ENCODE measurements around the gene FGD6. TPM values are rescaled to one million over a fixed set of nuclear protein-coding genes. Genes with fewer than 3 reads are reported as not detected.

The FGD6 gene
- polyA plus RNA-seq (2013), result 36.2 and 36.3 TPM in 2 replicates

- peak within 1 kb of the TSS; percentile 91 for H4K91ac ChIP-seq (ENCODE audit: low read depth, low read length)
- peaks cover 15% of the 10 kb centered on the region for H3K79me1 ChIP-seq (ENCODE audit: low read length)
- no peaks in the 10 kb centered on the region for H3K27me3 ChIP-seq (ENCODE audit: insufficient read depth, low read length)
- peak within 1 kb of the TSS; percentile 93 for H4K12ac ChIP-seq (ENCODE audit: low read depth, low read length)
- H2AK5ac ChIP-seq (ENCODE audit: low read length), result peak within 1 kb of the TSS; percentile 61
- H3K36me3 ChIP-seq (ENCODE audit: control insufficient read depth in 1 of 2, insufficient read depth in 2 of 2, low read length in 2 of 2), result no peaks in the 10 kb centered on the region
- peak within 1 kb of the TSS; percentile 77 for H3K4ac ChIP-seq (ENCODE audit: low read depth, low read length)
- no peaks in the 10 kb centered on the region for H3K4me1 ChIP-seq (ENCODE audit: control insufficient read depth in 1 of 2, insufficient read depth in 2 of 2, low read length in 2 of 2)
- peak within 1 kb of the TSS; percentile 85 for H3K4me2 ChIP-seq (ENCODE audit: low read length)
- H3K23ac ChIP-seq (ENCODE audit: low read length), result no peak within 1 kb of the TSS
- no peaks in the 10 kb centered on the region for H3K9me3 ChIP-seq (ENCODE audit: insufficient read depth, low read depth, low read length)
- peak within 1 kb of the TSS; percentile 94 for H3K4me3 ChIP-seq (ENCODE audit: low read depth, low read length)
- H2BK5ac ChIP-seq (ENCODE audit: low read depth, low read length, poor library complexity), result peak within 1 kb of the TSS; percentile 92
- peak within 1 kb of the TSS; percentile 89 for H3K18ac ChIP-seq (ENCODE audit: low read length)
- peak within 1 kb of the TSS; percentile 34 for H2BK12ac ChIP-seq (ENCODE audit: low read length)
- DNase-seq, result peak; percentile 100
- H3K79me2 ChIP-seq (ENCODE audit: control insufficient read depth, insufficient read depth, low read length, poor library complexity), result peaks cover 29% of the 10 kb centered on the region
- peak within 1 kb of the TSS; percentile 87 for H2BK120ac ChIP-seq (ENCODE audit: insufficient read depth, low read length, poor library complexity)
- H2AFZ ChIP-seq (ENCODE audit: insufficient read depth, low read length, poor library complexity), result peak within 1 kb of the TSS; percentile 88
- peak within 1 kb of the TSS; percentile 83 for H3K9ac ChIP-seq (ENCODE audit: low read length)
- H4K8ac ChIP-seq (ENCODE audit: low read depth, low read length), result peak within 1 kb of the TSS; percentile 92
- WGBS (ENCODE audit: extremely low coverage, insufficient coverage, insufficient read length), result no CpG with 5 or more reads among the region's 75 CpGs
- peak within 1 kb of the TSS; percentile 93 for H3K27ac ChIP-seq (ENCODE audit: low read depth, low read length)
- H3K14ac ChIP-seq (ENCODE audit: low read length), result peak within 1 kb of the TSS; percentile 92
Measured at GRCh38 chr12:95217377-95218149, at the start of gene FGD6, which contains the start of gene VEZT. Gene FGD6 (minus strand): TSS chr12:95217467. CDS start chr12:95217240, 227 bp downstream. Gene VEZT (plus strand): TSS chr12:95217807. CDS start chr12:95217851, 44 bp downstream.

- Histone ChIP-seq H4K12ac (ENCODE audit: low read depth, low read length) (no peak overlapping the region), H3K4me2 (ENCODE audit: low read length) (no peak overlapping the region), H3K27ac (ENCODE audit: low read depth, low read length) (no peak overlapping the region), H3K79me1 (ENCODE audit: low read length) (no peaks in the 10 kb centered on the region), H3K36me3 (ENCODE audit: control insufficient read depth in 1 of 2, insufficient read depth in 2 of 2, low read length in 2 of 2) (peaks cover 15 to 18% of the 10 kb centered on the region in 2 experiments), H3K4me3 (ENCODE audit: low read depth, low read length) (no peak overlapping the region), H3K79me2 (ENCODE audit: control insufficient read depth, insufficient read depth, low read length, poor library complexity) (no peaks in the 10 kb centered on the region), H4K91ac (ENCODE audit: low read depth, low read length) (no peak overlapping the region), H2BK120ac (ENCODE audit: insufficient read depth, low read length, poor library complexity) (no peak overlapping the region), H4K8ac (ENCODE audit: low read depth, low read length) (no peak overlapping the region), H2AK5ac (ENCODE audit: low read length) (no peak overlapping the region), H3K9me3 (ENCODE audit: insufficient read depth, low read depth, low read length) (no peaks in the 10 kb centered on the region), H2BK12ac (ENCODE audit: low read length) (no peak overlapping the region), H2BK5ac (ENCODE audit: low read depth, low read length, poor library complexity) (no peak overlapping the region), H3K23ac (ENCODE audit: low read length) (no peak overlapping the region), H3K27me3 (ENCODE audit: insufficient read depth, low read length) (no peaks in the 10 kb centered on the region), H3K18ac (ENCODE audit: low read length) (no peak overlapping the region), H2AFZ (ENCODE audit: insufficient read depth, low read length, poor library complexity) (no peak overlapping the region), H3K14ac (ENCODE audit: low read length) (no peak overlapping the region), H3K4ac (ENCODE audit: low read depth, low read length) (no peak overlapping the region), H3K9ac (ENCODE audit: low read length) (no peak overlapping the region), H3K4me1 (ENCODE audit: control insufficient read depth in 1 of 2, insufficient read depth in 2 of 2, low read length in 2 of 2) (no peaks in the 10 kb centered on the region)
- WGBS (ENCODE audit: extremely low coverage, insufficient coverage, insufficient read length), result no CpG with 5 or more reads among the region's 6 CpGs
- no peak for DNase-seq
Measured at GRCh38 chr12:95266254-95266653, 49.0 kb upstream of the FGD6 start.

GRCh38 chr12:95265765-95266164 lies 48.5 kb upstream of the FGD6 start:
- H2AK5ac ChIP-seq (ENCODE audit: low read length), result no peak overlapping the region
- no peak overlapping the region for H3K9ac ChIP-seq (ENCODE audit: low read length)
- no peak overlapping the region for H3K4me2 ChIP-seq (ENCODE audit: low read length)
- no CpG with 5 or more reads among the region's 2 CpGs for WGBS (ENCODE audit: extremely low coverage, insufficient coverage, insufficient read length)
- DNase-seq, result no peak
- H3K27me3 ChIP-seq (ENCODE audit: insufficient read depth, low read length), result no peaks in the 10 kb centered on the region
- H2BK5ac ChIP-seq (ENCODE audit: low read depth, low read length, poor library complexity), result no peak overlapping the region
- H3K14ac ChIP-seq (ENCODE audit: low read length), result no peak overlapping the region
- no peak overlapping the region for H3K18ac ChIP-seq (ENCODE audit: low read length)
- H3K9me3 ChIP-seq (ENCODE audit: insufficient read depth, low read depth, low read length), result no peaks in the 10 kb centered on the region
- no peak overlapping the region for H3K27ac ChIP-seq (ENCODE audit: low read depth, low read length)
- peaks cover 15 to 18% of the 10 kb centered on the region in 2 experiments for H3K36me3 ChIP-seq (ENCODE audit: control insufficient read depth in 1 of 2, insufficient read depth in 2 of 2, low read length in 2 of 2)
- no peaks in the 10 kb centered on the region for H3K79me1 ChIP-seq (ENCODE audit: low read length)
- H3K4ac ChIP-seq (ENCODE audit: low read depth, low read length), result no peak overlapping the region
- H4K91ac ChIP-seq (ENCODE audit: low read depth, low read length), result no peak overlapping the region
- H3K4me1 ChIP-seq (ENCODE audit: control insufficient read depth in 1 of 2, insufficient read depth in 2 of 2, low read length in 2 of 2), result no peaks in the 10 kb centered on the region
- H3K23ac ChIP-seq (ENCODE audit: low read length), result no peak overlapping the region
- no peaks in the 10 kb centered on the region for H3K79me2 ChIP-seq (ENCODE audit: control insufficient read depth, insufficient read depth, low read length, poor library complexity)
- H4K8ac ChIP-seq (ENCODE audit: low read depth, low read length), result no peak overlapping the region
- H2BK120ac ChIP-seq (ENCODE audit: insufficient read depth, low read length, poor library complexity), result no peak overlapping the region
- H3K4me3 ChIP-seq (ENCODE audit: low read depth, low read length), result no peak overlapping the region
- no peak overlapping the region for H2AFZ ChIP-seq (ENCODE audit: insufficient read depth, low read length, poor library complexity)
- H2BK12ac ChIP-seq (ENCODE audit: low read length), result no peak overlapping the region
- no peak overlapping the region for H4K12ac ChIP-seq (ENCODE audit: low read depth, low read length)

GRCh38 chr12:95262808-95263207 lies 45.5 kb upstream of the FGD6 start:
- no peak overlapping the region for H2BK120ac ChIP-seq (ENCODE audit: insufficient read depth, low read length, poor library complexity)
- no peak overlapping the region for H3K9ac ChIP-seq (ENCODE audit: low read length)
- no peaks in the 10 kb centered on the region for H3K79me1 ChIP-seq (ENCODE audit: low read length)
- H2AFZ ChIP-seq (ENCODE audit: insufficient read depth, low read length, poor library complexity), result no peak overlapping the region
- H4K12ac ChIP-seq (ENCODE audit: low read depth, low read length), result no peak overlapping the region
- peaks cover 14 to 15% of the 10 kb centered on the region in 2 experiments for H3K36me3 ChIP-seq (ENCODE audit: control insufficient read depth in 1 of 2, insufficient read depth in 2 of 2, low read length in 2 of 2)
- H3K4me3 ChIP-seq (ENCODE audit: low read depth, low read length), result no peak overlapping the region
- H3K4me2 ChIP-seq (ENCODE audit: low read length), result no peak overlapping the region
- H3K27ac ChIP-seq (ENCODE audit: low read depth, low read length), result no peak overlapping the region
- no peaks in the 10 kb centered on the region for H3K27me3 ChIP-seq (ENCODE audit: insufficient read depth, low read length)
- no peak overlapping the region for H4K8ac ChIP-seq (ENCODE audit: low read depth, low read length)
- H2BK12ac ChIP-seq (ENCODE audit: low read length), result no peak overlapping the region
- no peak overlapping the region for H3K18ac ChIP-seq (ENCODE audit: low read length)
- no peaks in the 10 kb centered on the region for H3K4me1 ChIP-seq (ENCODE audit: control insufficient read depth in 1 of 2, insufficient read depth in 2 of 2, low read length in 2 of 2)
- H3K4ac ChIP-seq (ENCODE audit: low read depth, low read length), result no peak overlapping the region
- H2BK5ac ChIP-seq (ENCODE audit: low read depth, low read length, poor library complexity), result no peak overlapping the region
- DNase-seq, result no peak
- no peaks in the 10 kb centered on the region for H3K79me2 ChIP-seq (ENCODE audit: control insufficient read depth, insufficient read depth, low read length, poor library complexity)
- no peak overlapping the region for H4K91ac ChIP-seq (ENCODE audit: low read depth, low read length)
- H2AK5ac ChIP-seq (ENCODE audit: low read length), result no peak overlapping the region
- H3K23ac ChIP-seq (ENCODE audit: low read length), result no peak overlapping the region
- H3K9me3 ChIP-seq (ENCODE audit: insufficient read depth, low read depth, low read length), result no peaks in the 10 kb centered on the region
- H3K14ac ChIP-seq (ENCODE audit: low read length), result no peak overlapping the region
- no CpG with 5 or more reads among the region's 3 CpGs for WGBS (ENCODE audit: extremely low coverage, insufficient coverage, insufficient read length)
